Colonic mucosa (tissue), 4 donors: Measurements from ENCODE around the gene FGF14. TPM values are rescaled to one million over a fixed set of nuclear protein-coding genes. Genes with fewer than 3 reads are reported as not detected.

Experiments used
- DNase-seq: peaks from one replicate; pipeline ENCODE4 v3.0.0-alpha.2; 2020
- H3K27ac ChIP-seq: fragments of 200-600 bp; one replicate; pipeline ENCODE4 v1.8.0; 2021
- H3K27me3 ChIP-seq: fragments of 200-600 bp; one replicate; pipeline ENCODE4 v1.8.0; 2021
- H3K36me3 ChIP-seq: fragments of 200-600 bp; one replicate; pipeline ENCODE4 v1.8.0; 2021
- H3K4me1 ChIP-seq: fragments of 200-600 bp; one replicate; pipeline ENCODE4 v1.8.0; 2021; ENCODE audit warnings: mild to moderate bottlenecking
- H3K4me3 ChIP-seq: fragments of 200-600 bp; one replicate; pipeline ENCODE4 v1.8.0; 2021
- H3K9ac ChIP-seq, 2 donors: one replicate each; pipeline ENCODE4 v1.7.0; 2013; ENCODE audit warnings: control low read depth in 2 of 2, low read depth in 2 of 2, low read length in 2 of 2
- H3K9me3 ChIP-seq: fragments of 200-600 bp; one replicate; pipeline ENCODE4 v1.8.0; 2021
- CTCF ChIP-seq: fragments of 200-600 bp; IDR thresholded peaks from one replicate; pipeline ENCODE4 v1.8.0; 2022; ENCODE audit warnings: antibody characterized with exemption, mild to moderate bottlenecking
- intact Hi-C: fragments of 100-400 bp; cut with DNase I; formaldehyde crosslinking; loops from one replicate; pipeline ENCODE4 v1.14.1; 2022
- total RNA-seq, 2 donors: library from RNA; stranded (reverse); fragmentation: NEBNext Ultra II Directional in 1 of 2; extraction: Animal tissue kit (Norgen Biotek cat#: 25700) in 1 of 2; gene quantifications; one replicate each; pipeline ENCODE4 v1.2.1, GENCODE V29; 2021
- donor health status: healthy.
- donor health status: DM: no; HTN: no; CAD: no.
- donor health status: DM: no; HTN: no; CAD: no.

FGF14 gene
- total RNA-seq, 2 donors from 2014 or later = 0.62 to 0.85 TPM

- Histone ChIP-seq H3K27ac (no peak overlapping the region), H3K36me3 (no peaks in the 10 kb centered on the region), H3K9me3 (no peaks in the 10 kb centered on the region), H3K9ac (no peak overlapping the region), H3K4me3 (no peak overlapping the region), H3K4me1 (no peaks in the 10 kb centered on the region), H3K27me3 (no peaks in the 10 kb centered on the region)
- intact Hi-C loops = no loop called here
- DNase-seq = no peak
- TF ChIP-seq CTCF = no peak
Observed at GRCh38 chr13:102169471-102170015, 232.3 kb downstream of the FGF14 start.

- no peaks in the 10 kb centered on the region for H3K4me1 ChIP-seq
- H3K27ac ChIP-seq = no peak overlapping the region
- no peak for DNase-seq
- no peak overlapping the region for H3K4me3 ChIP-seq
- intact Hi-C loops = no loop called here
- TF ChIP-seq CTCF = no peak
- H3K9me3 ChIP-seq = no peaks in the 10 kb centered on the region
- no peak overlapping the region for H3K9ac ChIP-seq
- no peaks in the 10 kb centered on the region for H3K36me3 ChIP-seq
- no peaks in the 10 kb centered on the region for H3K27me3 ChIP-seq
Observed at GRCh38 chr13:102152790-102153189, 249.1 kb downstream of the FGF14 start.

GRCh38 chr13:102147353-102147752, 254.5 kb downstream of the FGF14 start:
- intact Hi-C loops = loop anchor here (10.0 kb wide), 1 partner anchor 203 kb away; no protein-coding TSS in a partner anchor
- Histone ChIP-seq H3K9me3 (no peaks in the 10 kb centered on the region), H3K4me3 (no peak overlapping the region), H3K27me3 (no peaks in the 10 kb centered on the region), H3K27ac (no peak overlapping the region), H3K4me1 (no peaks in the 10 kb centered on the region), H3K9ac (no peak overlapping the region), H3K36me3 (no peaks in the 10 kb centered on the region)
- no peak for DNase-seq
- no peak for TF ChIP-seq CTCF

DNA sequence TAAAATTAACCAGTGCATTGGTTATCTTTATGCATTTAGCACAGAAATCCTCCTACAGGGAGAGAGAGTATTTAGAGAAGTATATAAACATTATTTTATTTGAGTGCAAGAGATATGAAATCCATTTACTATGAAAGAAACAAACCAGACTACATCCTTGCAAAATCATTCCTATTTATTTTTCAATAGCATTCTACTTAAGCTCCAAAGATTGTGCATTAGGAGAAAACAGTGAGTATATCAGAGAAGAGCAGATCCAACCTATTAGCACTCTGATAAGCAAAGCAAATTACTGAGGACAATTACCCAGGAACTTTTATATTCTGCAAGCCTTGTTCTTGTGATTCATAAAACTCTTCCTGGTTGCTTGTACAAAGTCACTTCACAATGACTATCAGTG, 256.1 kb downstream of the FGF14 start:
- Histone ChIP-seq H3K4me1 (no peaks in the 10 kb centered on the region), H3K27ac (no peak overlapping the region), H3K27me3 (no peaks in the 10 kb centered on the region), H3K9me3 (no peaks in the 10 kb centered on the region), H3K36me3 (no peaks in the 10 kb centered on the region), H3K9ac (no peak overlapping the region), H3K4me3 (no peak overlapping the region)
- no peak for DNase-seq
- TF ChIP-seq CTCF = no peak
- intact Hi-C loops = loop anchor here (10.0 kb wide), 1 partner anchor 201 kb away; no protein-coding TSS in a partner anchor

GRCh38 chr13:102142473-102142826, 259.4 kb downstream of the FGF14 start:
- TF ChIP-seq CTCF = no peak

More at GRCh38 chr13:102142473-102142826, 259.4 kb downstream of the FGF14 start:
- H3K27me3 ChIP-seq = no peaks in the 10 kb centered on the region
- intact Hi-C loops = loop anchor here (5.0 to 10.0 kb wide), 2 partner anchors 198 to 315 kb away; no protein-coding TSS in a partner anchor
- H3K9me3 ChIP-seq = no peaks in the 10 kb centered on the region
- no peaks in the 10 kb centered on the region for H3K4me1 ChIP-seq
- no peak overlapping the region for H3K9ac ChIP-seq
- H3K27ac ChIP-seq = no peak overlapping the region
- DNase-seq = no peak
- H3K4me3 ChIP-seq = no peak overlapping the region
- H3K36me3 ChIP-seq = no peaks in the 10 kb centered on the region
